GM23338 (cell line): ENCODE results near the gene ATXN2. TPM values are rescaled to one million over a fixed set of nuclear protein-coding genes. Genes with fewer than 3 reads are reported as not detected.

Experiments used
- CREB1 ChIP-seq: fragments of 250-450 bp; sonication (Bioruptor Pico); IDR thresholded peaks from 2 replicates; pipeline ENCODE4 v1.5.0; 2020; ENCODE audit warnings: low read depth, mild to moderate bottlenecking, moderate library complexity
- POLR2AphosphoS5 ChIP-seq: IDR thresholded peaks from 2 replicates; pipeline ENCODE4 v1.6.1; 2016; ENCODE audit warnings: antibody characterized with exemption, low read depth
- STAT1 ChIP-seq: IDR thresholded peaks from one replicate; pipeline ENCODE4 v1.6.1; 2016; ENCODE audit warnings: antibody characterized with exemption; ENCODE audit not compliant: unreplicated experiment
- ZNF114 ChIP-seq: fragments of 250-450 bp; sonication (Bioruptor Pico); IDR thresholded peaks from 2 replicates; pipeline ENCODE4 v1.5.0; 2020; ENCODE audit warnings: mild to moderate bottlenecking, moderate library complexity
- polyA plus RNA-seq: library from polyadenylated mRNA; unstranded; fragments of >200 nt; fragmentation: Nextera tagmentation; extraction: Ambion mirVana; gene quantifications from 2 replicates; pipeline ENCODE4 v1.2.1, GENCODE V29; 2016
- total RNA-seq: library from RNA; depleted of rRNA; stranded (reverse); fragments of >200 nt; shearing (Covaris generic); gene quantifications from 2 replicates; pipeline ENCODE4 v1.2.3, GENCODE V29; 2014
- TF ChIP-seq, protein P1 (sequence below): fragments of 250-450 bp; sonication (Bioruptor Pico); IDR thresholded peaks from 2 replicates; pipeline ENCODE4 v1.5.0; 2020; ENCODE audit warnings: mild to moderate bottlenecking, moderate library complexity
- TF ChIP-seq, protein P2 (sequence below), 2 experiments: fragments of 200-600 bp in 1 of 2; sonication (generic) in 1 of 2; conservative IDR thresholded peaks; 2 replicates each; pipeline versions ENCODE4 v1.5.1 to v1.6.1; 2016 to 2017; ENCODE audit warnings: antibody characterized with exemption in 2 of 2, low read depth in 2 of 2, mild to moderate bottlenecking in 2 of 2, moderate library complexity in 1 of 2
- TF ChIP-seq, protein P3 (sequence below): IDR thresholded peaks from 2 replicates; pipeline ENCODE4 v1.6.1; 2016; ENCODE audit warnings: antibody characterized with exemption

The ATXN2 gene
- total and polyA plus RNA-seq, 2 experiments from 2014 or later, result 44.8 to 59.5 TPM

DNA sequence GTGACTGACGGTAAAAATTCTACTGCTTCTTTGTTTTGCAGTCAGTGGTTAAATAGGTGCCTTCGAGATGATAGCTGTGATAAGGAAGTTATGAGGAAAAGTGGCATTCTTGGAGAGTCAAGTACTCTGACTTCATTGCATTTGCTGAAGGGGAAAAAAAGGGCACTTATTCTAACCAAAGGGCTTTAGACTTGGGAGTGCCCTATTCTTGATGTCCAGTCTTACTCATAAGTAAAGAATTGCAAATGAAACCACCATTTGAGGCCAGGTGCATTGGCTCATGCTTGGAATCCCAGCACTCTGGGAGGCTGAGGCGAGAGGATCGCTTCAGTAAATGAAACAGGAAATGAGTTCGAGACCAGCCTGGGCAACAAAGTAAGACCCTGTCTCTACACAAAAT is 46.3 kb upstream of the ATXN2 start (continued):
- TF ChIP-seq, protein P1, sequence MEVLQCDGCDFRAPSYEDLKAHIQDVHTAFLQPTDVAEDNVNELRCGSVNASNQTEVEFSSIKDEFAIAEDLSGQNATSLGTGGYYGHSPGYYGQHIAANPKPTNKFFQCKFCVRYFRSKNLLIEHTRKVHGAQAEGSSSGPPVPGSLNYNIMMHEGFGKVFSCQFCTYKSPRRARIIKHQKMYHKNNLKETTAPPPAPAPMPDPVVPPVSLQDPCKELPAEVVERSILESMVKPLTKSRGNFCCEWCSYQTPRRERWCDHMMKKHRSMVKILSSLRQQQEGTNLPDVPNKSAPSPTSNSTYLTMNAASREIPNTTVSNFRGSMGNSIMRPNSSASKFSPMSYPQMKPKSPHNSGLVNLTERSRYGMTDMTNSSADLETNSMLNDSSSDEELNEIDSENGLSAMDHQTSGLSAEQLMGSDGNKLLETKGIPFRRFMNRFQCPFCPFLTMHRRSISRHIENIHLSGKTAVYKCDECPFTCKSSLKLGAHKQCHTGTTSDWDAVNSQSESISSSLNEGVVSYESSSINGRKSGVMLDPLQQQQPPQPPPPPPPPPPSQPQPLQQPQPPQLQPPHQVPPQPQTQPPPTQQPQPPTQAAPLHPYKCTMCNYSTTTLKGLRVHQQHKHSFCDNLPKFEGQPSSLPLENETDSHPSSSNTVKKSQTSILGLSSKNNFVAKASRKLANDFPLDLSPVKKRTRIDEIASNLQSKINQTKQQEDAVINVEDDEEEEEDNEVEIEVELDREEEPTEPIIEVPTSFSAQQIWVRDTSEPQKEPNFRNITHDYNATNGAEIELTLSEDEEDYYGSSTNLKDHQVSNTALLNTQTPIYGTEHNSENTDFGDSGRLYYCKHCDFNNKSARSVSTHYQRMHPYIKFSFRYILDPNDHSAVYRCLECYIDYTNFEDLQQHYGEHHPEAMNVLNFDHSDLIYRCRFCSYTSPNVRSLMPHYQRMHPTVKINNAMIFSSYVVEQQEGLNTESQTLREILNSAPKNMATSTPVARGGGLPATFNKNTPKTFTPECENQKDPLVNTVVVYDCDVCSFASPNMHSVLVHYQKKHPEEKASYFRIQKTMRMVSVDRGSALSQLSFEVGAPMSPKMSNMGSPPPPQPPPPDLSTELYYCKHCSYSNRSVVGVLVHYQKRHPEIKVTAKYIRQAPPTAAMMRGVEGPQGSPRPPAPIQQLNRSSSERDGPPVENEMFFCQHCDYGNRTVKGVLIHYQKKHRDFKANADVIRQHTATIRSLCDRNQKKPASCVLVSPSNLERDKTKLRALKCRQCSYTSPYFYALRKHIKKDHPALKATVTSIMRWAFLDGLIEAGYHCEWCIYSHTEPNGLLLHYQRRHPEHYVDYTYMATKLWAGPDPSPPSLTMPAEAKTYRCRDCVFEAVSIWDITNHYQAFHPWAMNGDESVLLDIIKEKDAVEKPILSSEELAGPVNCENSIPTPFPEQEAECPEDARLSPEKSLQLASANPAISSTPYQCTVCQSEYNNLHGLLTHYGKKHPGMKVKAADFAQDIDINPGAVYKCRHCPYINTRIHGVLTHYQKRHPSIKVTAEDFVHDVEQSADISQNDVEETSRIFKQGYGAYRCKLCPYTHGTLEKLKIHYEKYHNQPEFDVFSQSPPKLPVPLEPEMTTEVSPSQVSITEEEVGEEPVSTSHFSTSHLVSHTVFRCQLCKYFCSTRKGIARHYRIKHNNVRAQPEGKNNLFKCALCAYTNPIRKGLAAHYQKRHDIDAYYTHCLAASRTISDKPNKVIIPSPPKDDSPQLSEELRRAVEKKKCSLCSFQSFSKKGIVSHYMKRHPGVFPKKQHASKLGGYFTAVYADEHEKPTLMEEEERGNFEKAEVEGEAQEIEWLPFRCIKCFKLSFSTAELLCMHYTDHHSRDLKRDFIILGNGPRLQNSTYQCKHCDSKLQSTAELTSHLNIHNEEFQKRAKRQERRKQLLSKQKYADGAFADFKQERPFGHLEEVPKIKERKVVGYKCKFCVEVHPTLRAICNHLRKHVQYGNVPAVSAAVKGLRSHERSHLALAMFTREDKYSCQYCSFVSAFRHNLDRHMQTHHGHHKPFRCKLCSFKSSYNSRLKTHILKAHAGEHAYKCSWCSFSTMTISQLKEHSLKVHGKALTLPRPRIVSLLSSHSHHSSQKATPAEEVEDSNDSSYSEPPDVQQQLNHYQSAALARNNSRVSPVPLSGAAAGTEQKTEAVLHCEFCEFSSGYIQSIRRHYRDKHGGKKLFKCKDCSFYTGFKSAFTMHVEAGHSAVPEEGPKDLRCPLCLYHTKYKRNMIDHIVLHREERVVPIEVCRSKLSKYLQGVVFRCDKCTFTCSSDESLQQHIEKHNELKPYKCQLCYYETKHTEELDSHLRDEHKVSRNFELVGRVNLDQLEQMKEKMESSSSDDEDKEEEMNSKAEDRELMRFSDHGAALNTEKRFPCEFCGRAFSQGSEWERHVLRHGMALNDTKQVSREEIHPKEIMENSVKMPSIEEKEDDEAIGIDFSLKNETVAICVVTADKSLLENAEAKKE (CRISPR knock-in tag), result no peak
- TF ChIP-seq STAT1, result no peak
- TF ChIP-seq ZNF114 (CRISPR knock-in tag), result no peak
- no peak for TF ChIP-seq POLR2AphosphoS5
- TF ChIP-seq, protein P2, sequence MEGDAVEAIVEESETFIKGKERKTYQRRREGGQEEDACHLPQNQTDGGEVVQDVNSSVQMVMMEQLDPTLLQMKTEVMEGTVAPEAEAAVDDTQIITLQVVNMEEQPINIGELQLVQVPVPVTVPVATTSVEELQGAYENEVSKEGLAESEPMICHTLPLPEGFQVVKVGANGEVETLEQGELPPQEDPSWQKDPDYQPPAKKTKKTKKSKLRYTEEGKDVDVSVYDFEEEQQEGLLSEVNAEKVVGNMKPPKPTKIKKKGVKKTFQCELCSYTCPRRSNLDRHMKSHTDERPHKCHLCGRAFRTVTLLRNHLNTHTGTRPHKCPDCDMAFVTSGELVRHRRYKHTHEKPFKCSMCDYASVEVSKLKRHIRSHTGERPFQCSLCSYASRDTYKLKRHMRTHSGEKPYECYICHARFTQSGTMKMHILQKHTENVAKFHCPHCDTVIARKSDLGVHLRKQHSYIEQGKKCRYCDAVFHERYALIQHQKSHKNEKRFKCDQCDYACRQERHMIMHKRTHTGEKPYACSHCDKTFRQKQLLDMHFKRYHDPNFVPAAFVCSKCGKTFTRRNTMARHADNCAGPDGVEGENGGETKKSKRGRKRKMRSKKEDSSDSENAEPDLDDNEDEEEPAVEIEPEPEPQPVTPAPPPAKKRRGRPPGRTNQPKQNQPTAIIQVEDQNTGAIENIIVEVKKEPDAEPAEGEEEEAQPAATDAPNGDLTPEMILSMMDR (conservative IDR thresholded peaks at IDR 0.05; ENCODE audit: low read depth in 2 of 2), result no peak
- TF ChIP-seq, protein P3, sequence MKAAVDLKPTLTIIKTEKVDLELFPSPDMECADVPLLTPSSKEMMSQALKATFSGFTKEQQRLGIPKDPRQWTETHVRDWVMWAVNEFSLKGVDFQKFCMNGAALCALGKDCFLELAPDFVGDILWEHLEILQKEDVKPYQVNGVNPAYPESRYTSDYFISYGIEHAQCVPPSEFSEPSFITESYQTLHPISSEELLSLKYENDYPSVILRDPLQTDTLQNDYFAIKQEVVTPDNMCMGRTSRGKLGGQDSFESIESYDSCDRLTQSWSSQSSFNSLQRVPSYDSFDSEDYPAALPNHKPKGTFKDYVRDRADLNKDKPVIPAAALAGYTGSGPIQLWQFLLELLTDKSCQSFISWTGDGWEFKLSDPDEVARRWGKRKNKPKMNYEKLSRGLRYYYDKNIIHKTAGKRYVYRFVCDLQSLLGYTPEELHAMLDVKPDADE, result no peak
- TF ChIP-seq CREB1 (CRISPR knock-in tag), result no peak
